ENCODE measurements around the gene CACNG8.

Gene CACNG8

GRCh38 chr19:54013866-54014265, 51.1 kb downstream of the CACNG8 start:
- Histone ChIP-seq H2AFZ (no peak overlapping the region), H3K27ac (no peak overlapping the region), H3K9ac (no peak overlapping the region), H3K4me3 (ENCODE audit: low read depth, low read length) (no peak overlapping the region), H3K27me3 (ENCODE audit: control insufficient read depth, insufficient read depth, low read length) (no peaks in the 10 kb centered on the region), H3K36me3 (ENCODE audit: control insufficient read depth, insufficient read depth, low read length) (no peaks in the 10 kb centered on the region), H3K4me2 (ENCODE audit: low read length) (no peak overlapping the region), H3K79me2 (no peaks in the 10 kb centered on the region), H3K9me3 (ENCODE audit: control insufficient read depth, low read length) (no peaks in the 10 kb centered on the region), H3K4me1 (no peaks in the 10 kb centered on the region)
- no peak for TF ChIP-seq CTCF (IDR thresholded peaks at IDR 0.05)

GRCh38 chr19:54014920-54015560, 52.3 kb downstream of the CACNG8 start:
- TF ChIP-seq CTCF (IDR thresholded peaks at IDR 0.05): no peak
- Histone ChIP-seq H3K27ac (no peak overlapping the region), H3K4me1 (no peaks in the 10 kb centered on the region), H3K4me2 (ENCODE audit: low read length) (no peak overlapping the region), H2AFZ (no peak overlapping the region), H3K27me3 (ENCODE audit: control insufficient read depth, insufficient read depth, low read length) (no peaks in the 10 kb centered on the region), H3K36me3 (ENCODE audit: control insufficient read depth, insufficient read depth, low read length) (no peaks in the 10 kb centered on the region), H3K9ac (no peak overlapping the region), H3K9me3 (ENCODE audit: control insufficient read depth, low read length) (no peaks in the 10 kb centered on the region), H3K79me2 (no peaks in the 10 kb centered on the region), H3K4me3 (ENCODE audit: low read depth, low read length) (no peak overlapping the region)

DNA sequence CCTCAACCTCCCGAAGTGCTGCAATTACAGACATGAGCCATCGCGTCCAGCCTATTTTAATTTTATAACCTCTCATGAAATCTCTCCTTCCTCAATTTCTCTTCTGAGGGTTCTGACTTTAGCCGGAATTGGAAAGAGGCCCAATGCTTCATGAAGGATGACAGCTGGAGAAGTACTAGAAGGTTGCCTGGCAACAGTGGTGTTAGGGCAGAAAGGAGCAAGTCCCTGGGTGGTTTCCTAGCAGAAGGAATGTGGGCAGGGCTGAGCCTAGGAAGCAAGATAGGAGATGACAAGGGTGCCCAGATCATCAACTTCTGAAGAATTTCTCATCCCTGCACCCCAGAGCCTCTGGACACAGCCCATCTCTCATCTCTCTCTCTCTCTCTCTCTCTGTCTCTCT, 54.5 kb downstream of the CACNG8 start:
- Histone ChIP-seq H3K4me1 (no peaks in the 10 kb centered on the region), H3K79me2 (no peaks in the 10 kb centered on the region), H3K4me3 (ENCODE audit: low read depth, low read length) (no peak overlapping the region), H3K9ac (no peak overlapping the region), H3K27me3 (ENCODE audit: control insufficient read depth, insufficient read depth, low read length) (no peaks in the 10 kb centered on the region), H3K4me2 (ENCODE audit: low read length) (no peak overlapping the region), H3K27ac (no peak overlapping the region), H3K9me3 (ENCODE audit: control insufficient read depth, low read length) (no peaks in the 10 kb centered on the region), H3K36me3 (ENCODE audit: control insufficient read depth, insufficient read depth, low read length) (no peaks in the 10 kb centered on the region), H2AFZ (no peak overlapping the region)
- TF ChIP-seq CTCF (IDR thresholded peaks at IDR 0.05): no peak

GRCh38 chr19:54021363-54021762, 58.6 kb downstream of the CACNG8 start:
- no peak overlapping the region for H3K27ac ChIP-seq
- no peak overlapping the region for H3K9ac ChIP-seq
- no peaks in the 10 kb centered on the region for H3K27me3 ChIP-seq (ENCODE audit: control insufficient read depth, insufficient read depth, low read length)
- H3K79me2 ChIP-seq: no peaks in the 10 kb centered on the region
- no peaks in the 10 kb centered on the region for H3K36me3 ChIP-seq (ENCODE audit: control insufficient read depth, insufficient read depth, low read length)
- H3K4me1 ChIP-seq: no peaks in the 10 kb centered on the region
- H3K4me3 ChIP-seq (ENCODE audit: low read depth, low read length): no peak overlapping the region
- no peaks in the 10 kb centered on the region for H3K9me3 ChIP-seq (ENCODE audit: control insufficient read depth, low read length)
- TF ChIP-seq CTCF (IDR thresholded peaks at IDR 0.05): no peak
- H3K4me2 ChIP-seq (ENCODE audit: low read length): no peak overlapping the region
- no peak overlapping the region for H2AFZ ChIP-seq

DNA sequence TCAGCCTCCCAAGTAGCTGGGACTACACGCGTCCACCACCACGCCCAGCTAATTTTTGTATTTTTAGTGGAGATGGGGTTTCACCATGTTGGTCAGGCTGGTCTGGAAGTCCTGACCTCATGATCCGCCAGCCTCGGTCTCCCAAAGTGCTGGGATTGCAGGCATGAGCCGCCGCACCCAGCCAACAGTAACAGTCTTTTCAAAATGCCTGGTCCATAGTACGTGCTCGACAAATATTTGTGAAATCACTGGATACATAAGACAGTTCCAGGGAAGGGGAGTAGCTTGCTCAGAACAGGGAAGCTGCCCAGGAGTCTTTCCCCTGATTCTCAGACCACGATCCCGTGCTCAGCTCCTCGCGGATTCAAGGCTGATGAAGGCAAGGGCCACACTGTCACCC, 59.2 kb downstream of the CACNG8 start:
- Histone ChIP-seq H3K4me1 (no peaks in the 10 kb centered on the region), H3K36me3 (ENCODE audit: control insufficient read depth, insufficient read depth, low read length) (no peaks in the 10 kb centered on the region), H3K27me3 (ENCODE audit: control insufficient read depth, insufficient read depth, low read length) (no peaks in the 10 kb centered on the region), H3K4me2 (ENCODE audit: low read length) (no peak overlapping the region), H3K79me2 (no peaks in the 10 kb centered on the region), H3K27ac (no peak overlapping the region), H3K9ac (no peak overlapping the region), H3K9me3 (ENCODE audit: control insufficient read depth, low read length) (no peaks in the 10 kb centered on the region), H2AFZ (no peak overlapping the region), H3K4me3 (ENCODE audit: low read depth, low read length) (no peak overlapping the region)
- TF ChIP-seq CTCF (IDR thresholded peaks at IDR 0.05): no peak
